HTERT RPE-1 (cell line): ENCODE results near the gene RSPRY1.
"Not testable (repeated sequence)": the region's sequence is repeated elsewhere in the genome, so short reads cannot be mapped to it uniquely, and the experiment has no call there.

ENCODE experiments used
- in situ Hi-C: fragments of 300-500 bp; cut with MboI; formaldehyde crosslinking; loops from 4 replicates; pipeline ENCODE4 v1.14.3; 2020; ENCODE audit warnings: low sequenced_read_pairs

RSPRY1 gene

GRCh38 chr16:57252148-57252721 lies 66.1 kb downstream of the RSPRY1 start:
- in situ Hi-C loops = no loop called here

- in situ Hi-C loops = no loop called here
Measured at GRCh38 chr16:57253466-57253865, 67.3 kb downstream of the RSPRY1 start.

GRCh38 chr16:57255686-57256415 lies 69.7 kb downstream of the RSPRY1 start:
- in situ Hi-C loops = no loop called here

- in situ Hi-C loops = no loop called here
Measured at GRCh38 chr16:57256601-57257395, 70.7 kb downstream of the RSPRY1 start.

- in situ Hi-C loops = no loop called here
Measured at GRCh38 chr16:57257455-57258070, 71.4 kb downstream of the RSPRY1 start.

GRCh38 chr16:57258226-57258909 lies 72.2 kb downstream of the RSPRY1 start:
- in situ Hi-C loops = no loop called here

GRCh38 chr16:57258910-57259475 lies 72.9 kb downstream of the RSPRY1 start:
- in situ Hi-C loops = no loop called here

- in situ Hi-C loops = no loop called here
Measured at GRCh38 chr16:57260294-57260929, 74.3 kb downstream of the RSPRY1 start.

GRCh38 chr16:57261806-57262205 lies 75.7 kb downstream of the RSPRY1 start:
- in situ Hi-C loops = no loop called here

- in situ Hi-C loops = no loop called here
Measured at GRCh38 chr16:57262841-57263540, 76.9 kb downstream of the RSPRY1 start.

GRCh38 chr16:57263541-57264351 lies 77.6 kb downstream of the RSPRY1 start:
- in situ Hi-C loops = no loop called here

- in situ Hi-C loops = no loop called here
Measured at GRCh38 chr16:57264381-57264780, 78.3 kb downstream of the RSPRY1 start.

GRCh38 chr16:57264950-57265371 lies 78.8 kb downstream of the RSPRY1 start:
- in situ Hi-C loops = no loop called here

GRCh38 chr16:57265850-57266530 lies 79.9 kb downstream of the RSPRY1 start:
- in situ Hi-C loops = no loop called here

- in situ Hi-C loops = no loop called here
Measured at GRCh38 chr16:57266531-57267260, 80.6 kb downstream of the RSPRY1 start.

- in situ Hi-C loops = not testable (repeated sequence)
Measured at GRCh38 chr16:57267343-57267742, 81.2 kb downstream of the RSPRY1 start.
